Heart left ventricle (tissue), 16 donors: ENCODE results near the gene TRIP12. TPM values are rescaled to one million over a fixed set of nuclear protein-coding genes. Genes with fewer than 3 reads are reported as not detected.
"Not testable (repeated sequence)": the region's sequence is repeated elsewhere in the genome, so short reads cannot be mapped to it uniquely, and the experiment has no call there.

ENCODE experiments used
- ATAC-seq, 4 donors: fragments of 200-7000 bp; cut with Tn5 transposase; one replicate each; pipeline ENCODE4 v1.9.1; 2020 to 2022; ENCODE audit warnings: moderate library complexity in 4 of 4, mild to moderate bottlenecking in 3 of 4, moderate number of reproducible peaks in 1 of 4
- DNase-seq, 5 donors: peaks; one replicate each; pipeline ENCODE4 v3.0.0-alpha.2; 2020
- H3K27ac ChIP-seq, 12 donors: fragments of 200-600 bp; sonication (generic) in 4 of 12; one replicate each; pipeline versions ENCODE4 v1.5.0 to v1.8.0; 2016 to 2022; ENCODE audit warnings: mild to moderate bottlenecking in 2 of 12
- H3K27me3 ChIP-seq, 9 donors: fragments of 200-600 bp; sonication (generic) in 2 of 9; one replicate each; pipeline versions ENCODE4 v1.5.1 to v1.8.0; 2016 to 2022; ENCODE audit warnings: mild to moderate bottlenecking in 3 of 9
- H3K36me3 ChIP-seq, 9 donors: fragments of 200-600 bp; sonication (generic) in 2 of 9; one replicate each; pipeline versions ENCODE4 v1.5.0 to v1.8.0; 2018 to 2022; ENCODE audit warnings: mild to moderate bottlenecking in 2 of 9
- H3K4me1 ChIP-seq, 12 donors: fragments of 200-600 bp; sonication (generic) in 4 of 12; one replicate each; pipeline versions ENCODE4 v1.5.0 to v1.8.0; 2016 to 2022; ENCODE audit warnings: mild to moderate bottlenecking in 3 of 12
- H3K4me3 ChIP-seq, 12 donors: fragments of 200-600 bp; sonication (generic) in 4 of 12; one replicate each; pipeline versions ENCODE4 v1.5.0 to v1.8.0; 2017 to 2022; ENCODE audit warnings: mild to moderate bottlenecking in 9 of 12, moderate library complexity in 4 of 12
- H3K9me3 ChIP-seq, 12 donors: fragments of 200-600 bp; sonication (generic) in 4 of 12; one replicate each; pipeline versions ENCODE4 v1.5.0 to v1.8.0; 2016 to 2022; ENCODE audit warnings: mild to moderate bottlenecking in 1 of 12
- CTCF ChIP-seq, 12 donors: fragments of 200-600 bp; sonication (generic) in 4 of 12; IDR thresholded peaks; one replicate each; pipeline versions ENCODE4 v1.5.0 to v1.8.0; 2018 to 2022; ENCODE audit warnings: antibody characterized with exemption in 12 of 12, mild to moderate bottlenecking in 5 of 12
- POLR2A ChIP-seq, 2 donors: fragments of 450-650 bp; IDR thresholded peaks; one replicate each; pipeline ENCODE4 v1.6.1; 2017; ENCODE audit warnings: antibody characterized with exemption in 2 of 2, mild to moderate bottlenecking in 2 of 2, moderate library complexity in 2 of 2
- WGBS, 4 donors: extraction: QIAGEN DNeasy Blood & Tissue Kit in 2 of 4; methylation state at CpG; one replicate each; pipeline versions ENCODE4 v1.1.5 to v1.1.7; 2013 to 2018; 5-methylcytosine and 5-hydroxymethylcytosine counted together
- intact Hi-C, 10 donors: fragments of 100-400 bp; cut with DNase I; formaldehyde crosslinking; loops; one replicate each; pipeline versions ENCODE4 v1.11.1 to v1.14.2; 2022
- polyA plus RNA-seq, 2 donors: library from polyadenylated mRNA; stranded (reverse); fragments of 200-250 nt; gene quantifications; one replicate each; pipeline ENCODE4 v1.2.3, GENCODE V29; 2013
- total RNA-seq, 9 donors: library from RNA; depleted of rRNA in 2 of 9; stranded (reverse); fragments of >200 nt in 2 of 9; fragmentation: NEBNext Ultra II Directional in 3 of 9; extraction: Animal tissue kit (Norgen Biotek cat#: 25700) in 3 of 9; gene quantifications; one replicate each; pipeline versions ENCODE4 v1.1.0 to v1.2.4, GENCODE V29; 2016 to 2023
- donor health status: ischemic (EF 13 %, LVEDD 7.1; RV severe dilation, severe dysfunction).
- donor health status: healthy with polysubstance abuse.
- donor health status: DM: no; HTN: yes; CAD: no.
- donor health status: DM: no; HTN: no; CAD: no.
- donor health status: ischemic (EF 25% LVEDD 6.9; RV normal size, moderate dysfunction).
- donor health status: ischemic (EF 25% LVEDD 5.7; RV mildly dilated, moderate dysfunction).
- donor health status: healthy.
- donor health status: DM: yes; HTN: yes; CAD: no.
- donor health status: ischemic (EF 35%, LVEDD 5.7; RV mildly dilated, moderate dysfunction).
- donor health status: nonischemic (EF 11% LVEDD 7.7; RV severe dilation, severe dysfunction).
- donor health status: DM: yes; HTN: yes; CAD: no.
- donor health status: PGD.
- donor health status: ischemic (EF 29% LVEDD 5.4; RV normal size, mild dysfunction).
- donor health status: nonischemic (EF 23%, LVEDD 6.1; RV moderate dilation, normal function).

The TRIP12 gene
- total and polyA plus RNA-seq, 11 donors = 16.1 to 245 (median 193) TPM

GRCh38 chr2:229852565-229852964 is 69.2 kb downstream of the TRIP12 start:
- H3K36me3 ChIP-seq = peaks cover 0 to 31% (median 21%) of the 10 kb centered on the region in 9 donors
- 10 to 46% (median 15%) methylated on average over 3 of the region's 3 CpGs for WGBS, 4 donors
- no peak overlapping the region for H3K4me3 ChIP-seq
- intact Hi-C loops = loop anchor here in 1 of 10 donors (10.0 kb wide), 1 partner anchor 52 kb away; no protein-coding TSS in a partner anchor
- no peaks in the 10 kb centered on the region for H3K27me3 ChIP-seq
- peak; percentile 55 to 94 (median 85) for ATAC-seq
- TF ChIP-seq CTCF (IDR thresholded peaks at IDR 0.05) = no peak
- TF ChIP-seq POLR2A (IDR thresholded peaks at IDR 0.05) = no peak
- H3K4me1 ChIP-seq = peaks cover 0 to 55% (median 24%) of the 10 kb centered on the region in 12 donors
- peak in 4 of 5 donors; percentile 38 to 56 (median 46) for DNase-seq
- peak overlapping the region in 6 of 12 donors; percentile 9 to 70 (median 26) for H3K27ac ChIP-seq
- H3K9me3 ChIP-seq = no peaks in the 10 kb centered on the region

GRCh38 chr2:229851870-229852269 is 69.9 kb downstream of the TRIP12 start:
- no peaks in the 10 kb centered on the region for H3K9me3 ChIP-seq
- no peak overlapping the region for H3K4me3 ChIP-seq
- intact Hi-C loops = loop anchor here in 1 of 10 donors (10.0 kb wide), 1 partner anchor 53 kb away; no protein-coding TSS in a partner anchor
- peaks cover 0 to 30% (median 14%) of the 10 kb centered on the region in 9 donors for H3K36me3 ChIP-seq
- H3K27me3 ChIP-seq = no peaks in the 10 kb centered on the region
- H3K27ac ChIP-seq = peak overlapping the region in 3 of 12 donors; percentile 9 to 70 (median 19)
- 85 to 88% (median 87%) methylated on average over 5 of the region's 5 CpGs for WGBS, 4 donors
- peaks cover 3 to 56% (median 30%) of the 10 kb centered on the region in 12 donors for H3K4me1 ChIP-seq
- DNase-seq (no peak), ATAC-seq (no peak)
- TF ChIP-seq CTCF (IDR thresholded peaks at IDR 0.05) = no peak
- TF ChIP-seq POLR2A (IDR thresholded peaks at IDR 0.05) = no peak

GRCh38 chr2:229850355-229851275 is 71.2 kb downstream of the TRIP12 start:
- not testable (repeated sequence) for H3K4me3 ChIP-seq, H3K27me3 ChIP-seq, ATAC-seq, H3K9me3 ChIP-seq, H3K27ac ChIP-seq
- WGBS, 4 donors = 96 to 99% (median 98%) methylated on average over 16 to 44 of the region's 44 CpGs
- peaks cover 0 to 24% (median 7%) of the 10 kb centered on the region in 9 donors for H3K36me3 ChIP-seq
- intact Hi-C loops = loop anchor here in 1 of 10 donors (10.0 kb wide), 1 partner anchor 54 kb away; no protein-coding TSS in a partner anchor
- peak in 1 of 5 donors; percentile 46 for DNase-seq
- H3K4me1 ChIP-seq = peaks cover 3 to 46% (median 28%) of the 10 kb centered on the region in 12 donors

GRCh38 chr2:229849073-229849472 is 72.7 kb downstream of the TRIP12 start:
- 59 to 71% (median 63%) methylated on average over 3 of the region's 3 CpGs for whole genome bisulfite sequencing, 4 donors
- intact Hi-C loops = loop anchor here in 2 of 10 donors (5.0 to 10.0 kb wide), 2 partner anchors 63 to 744 kb away; no protein-coding TSS in a partner anchor
- Histone ChIP-seq H3K36me3 (peaks cover 0 to 17% (median 4%) of the 10 kb centered on the region in 9 donors), H3K27me3 (no peaks in the 10 kb centered on the region), H3K27ac (no peak overlapping the region), H3K4me1 (peaks cover 3 to 46% (median 28%) of the 10 kb centered on the region in 12 donors), H3K4me3 (no peak overlapping the region), H3K9me3 (no peaks in the 10 kb centered on the region)
- ATAC-seq (no peak), DNase-seq (no peak)
- TF ChIP-seq POLR2A (IDR thresholded peaks at IDR 0.05) (no peak), CTCF (IDR thresholded peaks at IDR 0.05) (no peak)
